Measurements from ENCODE around the gene KANSL1. TPM values are rescaled to one million over a fixed set of nuclear protein-coding genes. Genes with fewer than 3 reads are reported as not detected.

KANSL1 gene
- total RNA-seq, 1 donor from 2014 or later, result 102 TPM

GRCh38 chr17:46138473-46138872 lies 54.8 kb downstream of the KANSL1 start:
- no peak for DNase-seq (ENCODE audit: extremely low spot score, unreplicated experiment)
- H3K36me3 Mint-ChIP-seq (ENCODE audit: unreplicated experiment), result peaks cover 13% of the 10 kb centered on the region
- peaks cover 4% of the 10 kb centered on the region for H3K9me3 Mint-ChIP-seq (ENCODE audit: unreplicated experiment)
- H3K27ac Mint-ChIP-seq (ENCODE audit: unreplicated experiment), result no peak overlapping the region
- peaks cover 61% of the 10 kb centered on the region for H3K4me1 Mint-ChIP-seq (ENCODE audit: unreplicated experiment)
- TF ChIP-seq, protein P1, sequence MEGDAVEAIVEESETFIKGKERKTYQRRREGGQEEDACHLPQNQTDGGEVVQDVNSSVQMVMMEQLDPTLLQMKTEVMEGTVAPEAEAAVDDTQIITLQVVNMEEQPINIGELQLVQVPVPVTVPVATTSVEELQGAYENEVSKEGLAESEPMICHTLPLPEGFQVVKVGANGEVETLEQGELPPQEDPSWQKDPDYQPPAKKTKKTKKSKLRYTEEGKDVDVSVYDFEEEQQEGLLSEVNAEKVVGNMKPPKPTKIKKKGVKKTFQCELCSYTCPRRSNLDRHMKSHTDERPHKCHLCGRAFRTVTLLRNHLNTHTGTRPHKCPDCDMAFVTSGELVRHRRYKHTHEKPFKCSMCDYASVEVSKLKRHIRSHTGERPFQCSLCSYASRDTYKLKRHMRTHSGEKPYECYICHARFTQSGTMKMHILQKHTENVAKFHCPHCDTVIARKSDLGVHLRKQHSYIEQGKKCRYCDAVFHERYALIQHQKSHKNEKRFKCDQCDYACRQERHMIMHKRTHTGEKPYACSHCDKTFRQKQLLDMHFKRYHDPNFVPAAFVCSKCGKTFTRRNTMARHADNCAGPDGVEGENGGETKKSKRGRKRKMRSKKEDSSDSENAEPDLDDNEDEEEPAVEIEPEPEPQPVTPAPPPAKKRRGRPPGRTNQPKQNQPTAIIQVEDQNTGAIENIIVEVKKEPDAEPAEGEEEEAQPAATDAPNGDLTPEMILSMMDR (IDR thresholded peaks at IDR 0.05), result no peak
- H3K4me3 Mint-ChIP-seq (ENCODE audit: unreplicated experiment), result no peak overlapping the region
- H3K27me3 Mint-ChIP-seq (ENCODE audit: unreplicated experiment), result no peaks in the 10 kb centered on the region

DNA sequence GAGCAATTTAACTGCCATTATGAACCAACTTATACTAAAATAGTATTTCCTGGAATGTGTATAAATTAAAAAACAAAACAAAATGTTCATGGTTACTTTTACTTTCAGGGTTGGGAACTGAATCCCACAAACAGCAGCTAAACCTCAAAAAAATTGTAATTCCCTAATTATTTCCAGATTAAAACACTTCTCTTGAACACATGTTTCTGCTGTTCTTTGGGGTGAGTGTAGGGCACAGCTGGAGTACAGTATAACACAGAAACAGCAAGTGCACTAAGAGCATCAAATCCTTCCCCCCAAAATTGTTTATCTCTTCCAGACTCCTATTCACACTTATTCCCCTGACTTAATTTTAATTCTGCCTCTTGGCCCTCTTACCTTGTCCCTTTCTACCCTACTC lies 56.4 kb downstream of the KANSL1 start:
- TF ChIP-seq, protein P1 (IDR thresholded peaks at IDR 0.05), result no peak
- Mint-ChIP-seq H3K27ac (ENCODE audit: unreplicated experiment) (peak overlapping the region; percentile 47), H3K9me3 (ENCODE audit: unreplicated experiment) (peaks cover 4% of the 10 kb centered on the region), H3K4me3 (ENCODE audit: unreplicated experiment) (no peak overlapping the region), H3K27me3 (ENCODE audit: unreplicated experiment) (no peaks in the 10 kb centered on the region), H3K4me1 (ENCODE audit: unreplicated experiment) (peaks cover 53% of the 10 kb centered on the region), H3K36me3 (ENCODE audit: unreplicated experiment) (peaks cover 13% of the 10 kb centered on the region)
- DNase-seq (ENCODE audit: extremely low spot score, unreplicated experiment), result no peak

- Mint-ChIP-seq H3K9me3 (ENCODE audit: unreplicated experiment) (peaks cover 4% of the 10 kb centered on the region), H3K36me3 (ENCODE audit: unreplicated experiment) (peaks cover 13% of the 10 kb centered on the region), H3K27me3 (ENCODE audit: unreplicated experiment) (no peaks in the 10 kb centered on the region), H3K4me1 (ENCODE audit: unreplicated experiment) (peaks cover 48% of the 10 kb centered on the region), H3K4me3 (ENCODE audit: unreplicated experiment) (no peak overlapping the region), H3K27ac (ENCODE audit: unreplicated experiment) (peak overlapping the region; percentile 47)
- TF ChIP-seq, protein P1 (IDR thresholded peaks at IDR 0.05), result no peak
- DNase-seq (ENCODE audit: extremely low spot score, unreplicated experiment), result no peak
Measured at GRCh38 chr17:46135879-46136563, 57.2 kb downstream of the KANSL1 start.

DNA sequence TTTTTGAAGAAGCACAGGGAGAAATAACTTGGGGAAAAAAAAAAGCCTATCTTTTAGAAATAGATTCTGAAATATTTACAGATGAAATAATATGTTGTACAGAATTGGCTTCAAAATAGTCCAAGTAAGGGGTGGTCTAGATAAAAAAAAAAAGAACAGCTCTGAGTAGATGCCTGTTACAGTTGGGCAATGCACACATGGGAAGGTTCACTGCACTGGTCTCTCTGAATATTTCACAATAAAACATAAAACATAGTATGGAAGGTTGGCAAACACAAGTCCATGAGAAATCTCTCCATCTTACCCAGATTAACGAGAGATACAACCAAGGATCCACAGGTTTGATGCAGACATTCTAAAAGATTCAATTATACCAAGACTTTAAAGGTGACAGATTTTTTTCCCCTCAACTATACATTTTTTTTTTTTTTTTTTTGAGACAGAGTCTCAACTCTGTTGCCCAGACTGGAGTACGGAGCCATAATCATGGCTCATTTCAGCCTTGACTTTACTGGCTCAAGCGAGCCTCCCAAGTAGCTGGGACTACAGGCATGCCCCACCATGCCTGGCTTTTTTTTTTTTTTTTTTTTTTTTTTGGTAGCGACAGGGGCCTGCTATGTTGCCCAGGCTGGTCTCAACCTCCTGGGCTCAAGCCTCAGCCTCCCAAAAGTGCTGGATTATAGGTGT lies 58.0 kb downstream of the KANSL1 start:
- Mint-ChIP-seq H3K4me1 (ENCODE audit: unreplicated experiment) (peaks cover 51% of the 10 kb centered on the region), H3K4me3 (ENCODE audit: unreplicated experiment) (no peak overlapping the region), H3K36me3 (ENCODE audit: unreplicated experiment) (peaks cover 11% of the 10 kb centered on the region), H3K27me3 (ENCODE audit: unreplicated experiment) (no peaks in the 10 kb centered on the region), H3K27ac (ENCODE audit: unreplicated experiment) (peak overlapping the region; percentile 36), H3K9me3 (ENCODE audit: unreplicated experiment) (peaks cover 3% of the 10 kb centered on the region)
- DNase-seq (ENCODE audit: extremely low spot score, unreplicated experiment), result no peak
- TF ChIP-seq, protein P1 (IDR thresholded peaks at IDR 0.05), result no peak

- Mint-ChIP-seq H3K4me1 (ENCODE audit: unreplicated experiment) (peaks cover 39% of the 10 kb centered on the region), H3K4me3 (ENCODE audit: unreplicated experiment) (no peak overlapping the region), H3K27me3 (ENCODE audit: unreplicated experiment) (no peaks in the 10 kb centered on the region), H3K27ac (ENCODE audit: unreplicated experiment) (no peak overlapping the region), H3K36me3 (ENCODE audit: unreplicated experiment) (peaks cover 6% of the 10 kb centered on the region), H3K9me3 (ENCODE audit: unreplicated experiment) (no peaks in the 10 kb centered on the region)
- DNase-seq (ENCODE audit: extremely low spot score, unreplicated experiment), result no peak
- TF ChIP-seq, protein P1 (IDR thresholded peaks at IDR 0.05), result no peak
Measured at GRCh38 chr17:46129302-46129701, 63.9 kb downstream of the KANSL1 start.

Measured in osteocyte (in vitro differentiated cells).